ENCODE data around the gene CEACAM19.

DNA sequence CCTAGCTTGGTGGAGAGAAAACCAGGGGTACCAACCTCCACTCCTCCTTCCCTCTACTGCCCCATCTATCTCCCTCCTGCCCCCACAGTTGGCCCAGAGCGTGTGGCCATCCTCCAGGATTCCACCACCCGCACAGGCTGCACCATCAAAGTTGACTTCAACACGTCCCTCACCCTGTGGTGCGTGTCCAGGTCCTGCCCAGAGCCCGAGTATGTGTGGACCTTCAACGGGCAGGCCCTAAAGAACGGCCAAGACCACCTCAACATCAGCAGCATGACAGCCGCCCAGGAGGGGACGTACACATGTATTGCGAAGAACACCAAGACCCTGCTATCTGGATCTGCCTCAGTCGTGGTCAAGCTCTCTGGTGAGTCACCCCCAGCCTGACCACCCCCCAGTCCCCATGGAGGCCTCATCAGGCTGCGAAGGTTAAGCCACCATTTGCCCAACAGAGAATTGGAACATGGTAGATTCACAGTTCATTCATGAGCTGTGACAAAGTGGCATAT lies 34.3 kb downstream of the CEACAM19 start:
- TF ChIP-seq, protein P1, sequence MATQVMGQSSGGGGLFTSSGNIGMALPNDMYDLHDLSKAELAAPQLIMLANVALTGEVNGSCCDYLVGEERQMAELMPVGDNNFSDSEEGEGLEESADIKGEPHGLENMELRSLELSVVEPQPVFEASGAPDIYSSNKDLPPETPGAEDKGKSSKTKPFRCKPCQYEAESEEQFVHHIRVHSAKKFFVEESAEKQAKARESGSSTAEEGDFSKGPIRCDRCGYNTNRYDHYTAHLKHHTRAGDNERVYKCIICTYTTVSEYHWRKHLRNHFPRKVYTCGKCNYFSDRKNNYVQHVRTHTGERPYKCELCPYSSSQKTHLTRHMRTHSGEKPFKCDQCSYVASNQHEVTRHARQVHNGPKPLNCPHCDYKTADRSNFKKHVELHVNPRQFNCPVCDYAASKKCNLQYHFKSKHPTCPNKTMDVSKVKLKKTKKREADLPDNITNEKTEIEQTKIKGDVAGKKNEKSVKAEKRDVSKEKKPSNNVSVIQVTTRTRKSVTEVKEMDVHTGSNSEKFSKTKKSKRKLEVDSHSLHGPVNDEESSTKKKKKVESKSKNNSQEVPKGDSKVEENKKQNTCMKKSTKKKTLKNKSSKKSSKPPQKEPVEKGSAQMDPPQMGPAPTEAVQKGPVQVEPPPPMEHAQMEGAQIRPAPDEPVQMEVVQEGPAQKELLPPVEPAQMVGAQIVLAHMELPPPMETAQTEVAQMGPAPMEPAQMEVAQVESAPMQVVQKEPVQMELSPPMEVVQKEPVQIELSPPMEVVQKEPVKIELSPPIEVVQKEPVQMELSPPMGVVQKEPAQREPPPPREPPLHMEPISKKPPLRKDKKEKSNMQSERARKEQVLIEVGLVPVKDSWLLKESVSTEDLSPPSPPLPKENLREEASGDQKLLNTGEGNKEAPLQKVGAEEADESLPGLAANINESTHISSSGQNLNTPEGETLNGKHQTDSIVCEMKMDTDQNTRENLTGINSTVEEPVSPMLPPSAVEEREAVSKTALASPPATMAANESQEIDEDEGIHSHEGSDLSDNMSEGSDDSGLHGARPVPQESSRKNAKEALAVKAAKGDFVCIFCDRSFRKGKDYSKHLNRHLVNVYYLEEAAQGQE (IDR thresholded peaks at IDR 0.05; ENCODE audit: low read depth, low read length) = no peak
- TF ChIP-seq CTCF (IDR thresholded peaks at IDR 0.05 in 2 of 3, conservative IDR thresholded peaks at IDR 0.05 in 1 of 3; ENCODE audit: control insufficient read depth in 2 of 3, extremely low read depth in 1 of 3, insufficient read depth in 1 of 3, low read depth in 3 of 3, low read length in 3 of 3) (no peak), CBX5 (IDR thresholded peaks at IDR 0.05; ENCODE audit: low read depth) (no peak)
- TF ChIP-seq, protein P2, sequence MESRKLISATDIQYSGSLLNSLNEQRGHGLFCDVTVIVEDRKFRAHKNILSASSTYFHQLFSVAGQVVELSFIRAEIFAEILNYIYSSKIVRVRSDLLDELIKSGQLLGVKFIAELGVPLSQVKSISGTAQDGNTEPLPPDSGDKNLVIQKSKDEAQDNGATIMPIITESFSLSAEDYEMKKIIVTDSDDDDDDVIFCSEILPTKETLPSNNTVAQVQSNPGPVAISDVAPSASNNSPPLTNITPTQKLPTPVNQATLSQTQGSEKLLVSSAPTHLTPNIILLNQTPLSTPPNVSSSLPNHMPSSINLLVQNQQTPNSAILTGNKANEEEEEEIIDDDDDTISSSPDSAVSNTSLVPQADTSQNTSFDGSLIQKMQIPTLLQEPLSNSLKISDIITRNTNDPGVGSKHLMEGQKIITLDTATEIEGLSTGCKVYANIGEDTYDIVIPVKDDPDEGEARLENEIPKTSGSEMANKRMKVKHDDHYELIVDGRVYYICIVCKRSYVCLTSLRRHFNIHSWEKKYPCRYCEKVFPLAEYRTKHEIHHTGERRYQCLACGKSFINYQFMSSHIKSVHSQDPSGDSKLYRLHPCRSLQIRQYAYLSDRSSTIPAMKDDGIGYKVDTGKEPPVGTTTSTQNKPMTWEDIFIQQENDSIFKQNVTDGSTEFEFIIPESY (IDR thresholded peaks at IDR 0.05) = no peak
